Measurements from ENCODE around the gene WDTC1.

Gene WDTC1

DNA sequence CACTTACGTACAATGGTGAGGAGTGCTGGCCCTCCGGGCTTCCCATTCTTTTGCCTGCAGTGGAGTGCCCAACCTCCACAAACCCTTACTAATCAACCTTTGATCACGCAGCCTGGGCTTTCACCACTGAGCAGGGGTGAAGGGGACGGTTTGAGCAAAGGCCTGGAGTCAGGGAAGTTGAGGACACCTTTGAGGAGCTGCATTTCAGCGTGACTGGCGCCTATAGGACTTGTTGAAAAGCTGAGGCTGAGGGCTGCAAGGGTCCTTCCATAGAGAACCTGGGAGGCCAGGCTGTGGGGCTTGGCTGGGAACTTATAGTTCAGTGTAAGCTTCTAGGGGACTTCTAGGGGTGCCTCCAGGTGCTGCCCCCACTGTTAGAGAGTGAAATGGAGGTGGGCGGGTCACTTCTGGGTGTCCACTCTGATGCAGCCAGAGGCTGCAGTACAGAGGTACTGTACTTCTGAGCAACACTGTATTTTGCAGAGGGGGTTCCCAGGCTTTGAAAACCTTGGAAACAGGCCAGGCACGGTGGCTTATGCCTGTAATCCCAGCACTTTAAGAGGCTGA, 117.2 kb downstream of the WDTC1 start:
- H3K4me3 ChIP-seq (ENCODE audit: low read depth, low read length): no peak overlapping the region
- no peak for DNase-seq (ENCODE audit: low read depth, low spot score)
- in situ Hi-C loops (cut with HindIII; ENCODE audit: low sequenced_read_pairs): no loop called here
- TF ChIP-seq, protein P1, sequence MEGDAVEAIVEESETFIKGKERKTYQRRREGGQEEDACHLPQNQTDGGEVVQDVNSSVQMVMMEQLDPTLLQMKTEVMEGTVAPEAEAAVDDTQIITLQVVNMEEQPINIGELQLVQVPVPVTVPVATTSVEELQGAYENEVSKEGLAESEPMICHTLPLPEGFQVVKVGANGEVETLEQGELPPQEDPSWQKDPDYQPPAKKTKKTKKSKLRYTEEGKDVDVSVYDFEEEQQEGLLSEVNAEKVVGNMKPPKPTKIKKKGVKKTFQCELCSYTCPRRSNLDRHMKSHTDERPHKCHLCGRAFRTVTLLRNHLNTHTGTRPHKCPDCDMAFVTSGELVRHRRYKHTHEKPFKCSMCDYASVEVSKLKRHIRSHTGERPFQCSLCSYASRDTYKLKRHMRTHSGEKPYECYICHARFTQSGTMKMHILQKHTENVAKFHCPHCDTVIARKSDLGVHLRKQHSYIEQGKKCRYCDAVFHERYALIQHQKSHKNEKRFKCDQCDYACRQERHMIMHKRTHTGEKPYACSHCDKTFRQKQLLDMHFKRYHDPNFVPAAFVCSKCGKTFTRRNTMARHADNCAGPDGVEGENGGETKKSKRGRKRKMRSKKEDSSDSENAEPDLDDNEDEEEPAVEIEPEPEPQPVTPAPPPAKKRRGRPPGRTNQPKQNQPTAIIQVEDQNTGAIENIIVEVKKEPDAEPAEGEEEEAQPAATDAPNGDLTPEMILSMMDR (IDR thresholded peaks at IDR 0.05; ENCODE audit: low read depth, low read length): no peak

- no peak for DNase-seq (ENCODE audit: low read depth, low spot score)
- TF ChIP-seq, protein P1 (IDR thresholded peaks at IDR 0.05; ENCODE audit: low read depth, low read length): no peak
- no peak overlapping the region for H3K4me3 ChIP-seq (ENCODE audit: low read depth, low read length)
- in situ Hi-C loops (cut with HindIII; ENCODE audit: low sequenced_read_pairs): no loop called here
Observed at GRCh38 chr1:27353166-27353565, 118.7 kb downstream of the WDTC1 start.

GRCh38 chr1:27353629-27354028, 119.2 kb downstream of the WDTC1 start:
- no peak for DNase-seq (ENCODE audit: low read depth, low spot score)
- TF ChIP-seq, protein P1 (IDR thresholded peaks at IDR 0.05; ENCODE audit: low read depth, low read length): no peak
- in situ Hi-C loops (cut with HindIII; ENCODE audit: low sequenced_read_pairs): no loop called here
- no peak overlapping the region for H3K4me3 ChIP-seq (ENCODE audit: low read depth, low read length)

DNA sequence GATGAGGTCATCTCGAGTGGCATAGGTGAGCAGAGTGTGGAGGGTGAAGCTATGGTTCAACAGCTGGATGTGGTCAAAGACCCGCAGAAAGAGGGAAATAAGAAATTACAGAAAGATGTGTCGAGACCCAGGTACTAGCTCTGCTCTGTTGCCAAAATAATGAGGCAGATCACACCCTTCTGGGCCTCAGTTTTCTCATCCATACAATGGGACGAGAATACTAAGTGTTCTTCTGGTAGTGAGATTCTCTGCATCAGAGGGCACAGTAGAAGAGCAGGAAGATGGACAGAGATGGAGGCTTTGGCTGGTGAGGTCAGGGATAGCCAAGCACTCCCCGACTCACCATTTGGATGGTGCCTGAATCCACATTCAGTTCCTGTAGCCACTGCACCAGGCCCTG, 121.3 kb downstream of the WDTC1 start:
- DNase-seq (ENCODE audit: low read depth, low spot score): no peak
- TF ChIP-seq, protein P1 (IDR thresholded peaks at IDR 0.05; ENCODE audit: low read depth, low read length): no peak
- H3K4me3 ChIP-seq (ENCODE audit: low read depth, low read length): no peak overlapping the region
- in situ Hi-C loops (cut with HindIII; ENCODE audit: low sequenced_read_pairs): no loop called here

DNA sequence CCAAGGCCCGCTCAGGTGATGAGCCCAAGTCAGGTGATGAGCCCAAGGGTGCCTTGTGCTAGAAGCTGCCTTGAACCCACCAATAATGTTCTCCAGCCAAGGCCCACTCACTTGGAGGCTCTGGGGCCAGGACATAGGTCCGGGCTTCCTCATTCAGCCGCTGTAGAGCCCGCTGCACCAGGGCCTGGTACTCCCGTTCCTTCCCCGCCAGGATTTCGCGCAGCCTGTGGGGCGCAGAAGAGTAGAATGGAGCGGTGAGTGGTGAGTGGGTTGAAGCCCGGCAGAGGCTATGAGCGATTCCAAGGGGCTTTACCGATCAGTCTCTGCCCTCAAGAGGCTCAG, 121.8 kb downstream of the WDTC1 start:
- TF ChIP-seq, protein P1 (IDR thresholded peaks at IDR 0.05; ENCODE audit: low read depth, low read length): no peak
- no peak for DNase-seq (ENCODE audit: low read depth, low spot score)
- in situ Hi-C loops (cut with HindIII; ENCODE audit: low sequenced_read_pairs): no loop called here
- no peak overlapping the region for H3K4me3 ChIP-seq (ENCODE audit: low read depth, low read length)

DNA sequence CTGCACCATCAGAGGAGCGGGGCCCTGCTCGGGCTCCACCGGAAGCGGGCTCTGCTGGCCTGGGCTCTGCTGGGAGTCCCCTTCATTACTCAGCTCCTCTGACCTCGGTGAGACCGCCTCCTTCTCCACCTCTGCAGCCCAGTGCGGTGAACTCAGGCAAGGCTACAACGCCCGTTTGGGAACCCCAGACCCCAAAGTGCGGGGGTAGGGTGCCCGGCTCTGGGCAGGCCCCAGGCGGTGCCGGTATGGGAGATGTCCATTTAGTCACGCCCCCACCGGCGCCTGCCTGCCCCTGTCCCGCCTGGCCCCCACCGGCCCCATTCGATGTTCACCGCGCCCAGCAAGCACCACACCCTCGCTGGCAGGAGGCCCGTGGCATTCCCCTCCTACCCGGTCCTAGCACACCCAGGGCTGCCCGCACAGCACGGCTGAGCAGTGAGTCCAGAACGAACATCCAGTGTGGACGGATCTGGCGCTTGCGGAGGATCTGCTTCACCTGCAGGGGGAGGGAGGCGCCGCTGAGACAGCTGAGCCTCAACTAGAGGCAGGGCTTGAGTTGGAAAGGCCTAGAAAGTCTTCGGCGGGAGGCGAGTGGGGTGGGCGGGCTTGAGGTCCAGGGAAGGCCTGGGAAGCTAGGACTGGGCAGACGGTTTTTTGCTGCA, 122.3 kb downstream of the WDTC1 start:
- DNase-seq (ENCODE audit: low read depth, low spot score): no peak
- no peak overlapping the region for H3K4me3 ChIP-seq (ENCODE audit: low read depth, low read length)
- TF ChIP-seq, protein P1 (IDR thresholded peaks at IDR 0.05; ENCODE audit: low read depth, low read length): no peak
- in situ Hi-C loops (cut with HindIII; ENCODE audit: low sequenced_read_pairs): no loop called here
